ENCODE measurements around the gene FIP1L1. TPM values are rescaled to one million over a fixed set of nuclear protein-coding genes. Genes with fewer than 3 reads are reported as not detected.

FIP1L1 gene
- total and polyA plus RNA-seq, 9 donors, result 50.1 to 67.9 (median 64.4) TPM

- no peaks in the 10 kb centered on the region for H3K36me3 ChIP-seq
- no peak for DNase-seq
- no peaks in the 10 kb centered on the region for H3K27me3 ChIP-seq
- peaks cover 3% of the 10 kb centered on the region for H3K4me1 ChIP-seq (ENCODE audit: insufficient read depth)
- WGBS, 3 donors, result 47 to 62% (median 50%) methylated on average over 3 of the region's 3 CpGs
- intact Hi-C loops (cut with DNase I), result loop anchor here in 1 of 4 donors (10.0 kb wide), 1 partner anchor 883 kb away; no protein-coding TSS in a partner anchor
- TF ChIP-seq POLR2A (IDR thresholded peaks at IDR 0.05) (no peak), EP300 (IDR thresholded peaks at IDR 0.05) (no peak), CTCF (IDR thresholded peaks at IDR 0.05) (no peak)
- H3K9me3 ChIP-seq, result no peaks in the 10 kb centered on the region
- H3K4me3 ChIP-seq, result no peak overlapping the region
- no peak overlapping the region for H3K27ac ChIP-seq
These were observed 16.0 kb upstream of the FIP1L1 start for GRCh38 chr4:53361451-53361850.

- H3K27ac ChIP-seq, result no peak overlapping the region
- no peaks in the 10 kb centered on the region for H3K27me3 ChIP-seq
- no peak for DNase-seq
- no peak for TF ChIP-seq CTCF (IDR thresholded peaks at IDR 0.05)
- no peak for TF ChIP-seq POLR2A (IDR thresholded peaks at IDR 0.05)
- TF ChIP-seq EP300 (IDR thresholded peaks at IDR 0.05), result no peak
- peaks cover 3% of the 10 kb centered on the region for H3K4me1 ChIP-seq (ENCODE audit: insufficient read depth)
- H3K9me3 ChIP-seq, result no peaks in the 10 kb centered on the region
- H3K4me3 ChIP-seq, result no peak overlapping the region
- WGBS, 3 donors, result 92 to 95% (median 95%) methylated on average over 1 of the region's 1 CpG
- no peaks in the 10 kb centered on the region for H3K36me3 ChIP-seq
- intact Hi-C loops (cut with DNase I), result loop anchor here in 1 of 4 donors (10.0 kb wide), 1 partner anchor 883 kb away; no protein-coding TSS in a partner anchor
These were observed 15.3 kb upstream of the FIP1L1 start for GRCh38 chr4:53362093-53362492.

GRCh38 chr4:53364624-53365023 lies 12.8 kb upstream of the FIP1L1 start:
- Histone ChIP-seq H3K36me3 (no peaks in the 10 kb centered on the region), H3K9me3 (no peaks in the 10 kb centered on the region), H3K4me3 (peak overlapping the region; percentile 64), H3K27ac (no peak overlapping the region), H3K27me3 (no peaks in the 10 kb centered on the region), H3K4me1 (ENCODE audit: insufficient read depth) (peaks cover 3% of the 10 kb centered on the region)
- TF ChIP-seq CTCF (IDR thresholded peaks at IDR 0.05), result no peak
- TF ChIP-seq EP300 (IDR thresholded peaks at IDR 0.05), result no peak
- TF ChIP-seq POLR2A (IDR thresholded peaks at IDR 0.05), result no peak
- no peak for DNase-seq
- WGBS, 3 donors, result 23 to 43% (median 32%) methylated on average over 3 of the region's 3 CpGs
- intact Hi-C loops (cut with DNase I), result loop anchor here in 1 of 4 donors (10.0 kb wide), 1 partner anchor 880 kb away; no protein-coding TSS in a partner anchor

GRCh38 chr4:53365121-53365485 lies 12.3 kb upstream of the FIP1L1 start:
- intact Hi-C loops (cut with DNase I), result loop anchor here in 1 of 4 donors (10.0 kb wide), 1 partner anchor 880 kb away; no protein-coding TSS in a partner anchor
- no peak overlapping the region for H3K27ac ChIP-seq
- no peaks in the 10 kb centered on the region for H3K9me3 ChIP-seq
- no peaks in the 10 kb centered on the region for H3K27me3 ChIP-seq
- no peak for DNase-seq
- H3K4me1 ChIP-seq (ENCODE audit: insufficient read depth), result peaks cover 3% of the 10 kb centered on the region
- TF ChIP-seq POLR2A (IDR thresholded peaks at IDR 0.05) (no peak), EP300 (IDR thresholded peaks at IDR 0.05) (no peak), CTCF (IDR thresholded peaks at IDR 0.05) (no peak)
- no peaks in the 10 kb centered on the region for H3K36me3 ChIP-seq
- H3K4me3 ChIP-seq, result peak overlapping the region; percentile 64
- 0 to 1% (median 0%) methylated on average over 8 of the region's 8 CpGs for WGBS, 3 donors

Measured in ovary (tissue), 9 donors.